ENCODE measurements around the gene CREB3L4. TPM values are rescaled to one million over a fixed set of nuclear protein-coding genes. Genes with fewer than 3 reads are reported as not detected.

Gene CREB3L4
- total and polyA plus RNA-seq, 2 of the 13 experiments (the other 11 are each of a cell fraction or from before 2014, with no cell fraction given): 9.9 to 18.7 TPM

DNA sequence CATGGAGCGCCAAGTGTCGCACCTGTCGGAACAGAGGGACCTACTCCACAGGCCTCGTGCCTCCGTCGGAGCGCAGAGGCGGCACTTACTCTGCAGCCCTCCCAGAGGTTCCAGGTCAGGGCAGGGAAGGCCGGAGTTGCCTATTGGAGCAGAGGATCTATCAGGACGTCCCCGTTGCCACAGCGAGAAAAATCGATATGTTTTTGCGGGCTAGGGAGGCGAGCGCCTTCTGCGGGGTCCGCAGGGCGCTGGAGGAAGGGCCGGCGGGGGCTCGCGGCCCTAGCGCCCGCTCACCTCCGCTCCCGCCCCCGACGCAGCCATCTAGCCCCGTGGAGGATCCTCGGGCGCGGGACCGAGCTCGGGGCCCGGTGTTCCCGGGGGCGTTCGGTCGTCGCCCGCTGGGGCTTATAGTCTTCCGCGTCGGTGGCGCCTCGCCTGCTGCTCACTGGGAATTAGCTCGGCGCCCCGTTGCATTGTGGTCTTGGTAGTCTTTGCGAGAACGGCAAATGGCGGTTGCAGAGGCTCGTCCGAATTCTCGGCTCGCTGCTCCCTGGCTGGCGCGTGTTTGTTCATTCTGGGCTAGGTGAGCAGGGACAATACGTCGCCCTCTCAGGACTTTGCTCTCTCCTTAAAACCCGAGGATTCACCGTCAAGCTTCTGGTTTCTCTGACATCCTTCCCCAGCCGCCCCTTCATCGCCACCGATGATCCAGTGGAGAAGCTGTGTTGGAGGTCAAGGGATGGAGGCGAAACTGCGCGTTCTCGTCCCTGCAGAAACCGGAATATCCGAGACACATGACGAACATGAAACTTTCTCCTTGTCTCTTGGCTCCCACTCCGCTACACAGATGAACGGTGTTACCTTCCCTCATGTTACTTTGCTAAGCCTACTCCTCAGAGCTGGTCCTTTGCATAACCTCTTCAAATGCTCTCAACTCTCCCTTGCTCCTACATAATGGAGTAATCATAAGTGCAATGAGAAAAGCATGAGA, 9.8 kb downstream of the CREB3L4 start, which contains the start of gene JTB:
Gene JTB, minus strand, starts transcription at position 425 of the 991 bp plus-strand sequence. Its CDS starts 422 bp downstream, at position 3.
- peak; percentile 83 for DNase-seq (ENCODE audit: low spot score)
- Histone ChIP-seq H2AFZ (ENCODE audit: low read length) (peak within 1 kb of the TSS; percentile 57), H3K9ac (ENCODE audit: insufficient read depth, low read depth, low read length) (peak within 1 kb of the TSS; percentile 88), H3K4me2 (ENCODE audit: low read depth, low read length) (peak within 1 kb of the TSS; percentile 97), H4K20me1 (ENCODE audit: insufficient read depth, low read length) (no peaks in the 10 kb centered on the region), H3K36me3 (replicated peaks in 1 of 2; ENCODE audit: control insufficient read depth in 1 of 2, insufficient read depth in 2 of 2, low read length in 2 of 2) (peaks cover 1 to 19% of the 10 kb centered on the region in 2 experiments), H3K79me2 (ENCODE audit: insufficient read depth, low read length) (peaks cover 16% of the 10 kb centered on the region), H3K27ac (ENCODE audit: extremely low read length, insufficient read depth, low read length) (peak within 1 kb of the TSS; percentile 88), H3K4me1 (ENCODE audit: insufficient read depth, low read length) (peaks cover 25% of the 10 kb centered on the region), H3K27me3 (ENCODE audit: control insufficient read depth in 1 of 2, insufficient read depth in 2 of 2, low read length in 2 of 2) (no peaks in the 10 kb centered on the region), H3K4me3 (replicated peaks in 1 of 3; ENCODE audit: insufficient read depth in 1 of 3, low read depth in 2 of 3, low read length in 3 of 3) (peak within 1 kb of the TSS; percentile 72 to 79 (median 77)), H3K9me3 (ENCODE audit: low read length) (no peaks in the 10 kb centered on the region)
- BruUV-seq (replicated peaks): TSS peak; percentile 84
- in situ Hi-C loops (cut with HindIII; ENCODE audit: extremely low pct_ligation_motif_present, low pct_unique_long_range_greater_than_20kb) (no loop called here), intact Hi-C loops (cut with micrococcal nuclease; ENCODE audit: unreplicated experiment) (loop anchor here (1.0 kb wide), 1 partner anchor 9 kb away; the partner anchor contains the start of gene RAB13)
- FAIRE-seq: peak; percentile 71
- ChIA-PET CTCF (ENCODE audit: low intra/inter-chr PET ratio, low total read pairs) (no interaction called here), POLR2A (interaction anchor here (0.9 to 4.4 kb wide), 17 partner anchors 10 to 362 kb away, joined by 3 to 209 read pairs (median 7); partner anchors contain the start of genes CHTOP, CREB3L4, CRTC2 and DENND4B)
- ATAC-seq: peak; percentile 94
- under 1% methylated on average over 14 of the region's 75 CpGs for WGBS (ENCODE audit: low lambda C conversion rate)
- peak; percentile 58; the same call in 1 of the 2 replicates for TF ChIP-seq ZBTB38 (CRISPR knock-in tag; IDR thresholded peaks at IDR 0.05)
- no peak for TF ChIP-seq SP4 (CRISPR knock-in tag; IDR thresholded peaks at IDR 0.05)
- TF ChIP-seq SMARCC2 (IDR thresholded peaks at IDR 0.05): no peak
- TF ChIP-seq SALL2 (CRISPR knock-in tag; IDR thresholded peaks at IDR 0.05): peak; percentile 47; the same call in 1 of the 2 replicates
- TF ChIP-seq ZBTB8A (CRISPR knock-in tag; IDR thresholded peaks at IDR 0.05; ENCODE audit: borderline replicate concordance, low read depth): no peak
- TF ChIP-seq JARID2 (CRISPR knock-in tag; IDR thresholded peaks at IDR 0.05; ENCODE audit: insufficient replicate concordance): no peak
- TF ChIP-seq ZNF549 (CRISPR knock-in tag; IDR thresholded peaks at IDR 0.05): no peak
- TF ChIP-seq NFE2L1 (CRISPR knock-in tag; IDR thresholded peaks at IDR 0.05; ENCODE audit: borderline replicate concordance): no peak
- TF ChIP-seq ZNF225 (CRISPR knock-in tag; IDR thresholded peaks at IDR 0.05): peak; percentile 53; the same call in 1 of the 2 replicates
- TF ChIP-seq ZNF678 (CRISPR knock-in tag; IDR thresholded peaks at IDR 0.05): 0 out of 2 replicates have a peak, but pooled peaks have one; percentile 76
- TF ChIP-seq SETDB1 (CRISPR knock-in tag; IDR thresholded peaks at IDR 0.05; ENCODE audit: borderline replicate concordance): no peak
- TF ChIP-seq, protein P1, sequence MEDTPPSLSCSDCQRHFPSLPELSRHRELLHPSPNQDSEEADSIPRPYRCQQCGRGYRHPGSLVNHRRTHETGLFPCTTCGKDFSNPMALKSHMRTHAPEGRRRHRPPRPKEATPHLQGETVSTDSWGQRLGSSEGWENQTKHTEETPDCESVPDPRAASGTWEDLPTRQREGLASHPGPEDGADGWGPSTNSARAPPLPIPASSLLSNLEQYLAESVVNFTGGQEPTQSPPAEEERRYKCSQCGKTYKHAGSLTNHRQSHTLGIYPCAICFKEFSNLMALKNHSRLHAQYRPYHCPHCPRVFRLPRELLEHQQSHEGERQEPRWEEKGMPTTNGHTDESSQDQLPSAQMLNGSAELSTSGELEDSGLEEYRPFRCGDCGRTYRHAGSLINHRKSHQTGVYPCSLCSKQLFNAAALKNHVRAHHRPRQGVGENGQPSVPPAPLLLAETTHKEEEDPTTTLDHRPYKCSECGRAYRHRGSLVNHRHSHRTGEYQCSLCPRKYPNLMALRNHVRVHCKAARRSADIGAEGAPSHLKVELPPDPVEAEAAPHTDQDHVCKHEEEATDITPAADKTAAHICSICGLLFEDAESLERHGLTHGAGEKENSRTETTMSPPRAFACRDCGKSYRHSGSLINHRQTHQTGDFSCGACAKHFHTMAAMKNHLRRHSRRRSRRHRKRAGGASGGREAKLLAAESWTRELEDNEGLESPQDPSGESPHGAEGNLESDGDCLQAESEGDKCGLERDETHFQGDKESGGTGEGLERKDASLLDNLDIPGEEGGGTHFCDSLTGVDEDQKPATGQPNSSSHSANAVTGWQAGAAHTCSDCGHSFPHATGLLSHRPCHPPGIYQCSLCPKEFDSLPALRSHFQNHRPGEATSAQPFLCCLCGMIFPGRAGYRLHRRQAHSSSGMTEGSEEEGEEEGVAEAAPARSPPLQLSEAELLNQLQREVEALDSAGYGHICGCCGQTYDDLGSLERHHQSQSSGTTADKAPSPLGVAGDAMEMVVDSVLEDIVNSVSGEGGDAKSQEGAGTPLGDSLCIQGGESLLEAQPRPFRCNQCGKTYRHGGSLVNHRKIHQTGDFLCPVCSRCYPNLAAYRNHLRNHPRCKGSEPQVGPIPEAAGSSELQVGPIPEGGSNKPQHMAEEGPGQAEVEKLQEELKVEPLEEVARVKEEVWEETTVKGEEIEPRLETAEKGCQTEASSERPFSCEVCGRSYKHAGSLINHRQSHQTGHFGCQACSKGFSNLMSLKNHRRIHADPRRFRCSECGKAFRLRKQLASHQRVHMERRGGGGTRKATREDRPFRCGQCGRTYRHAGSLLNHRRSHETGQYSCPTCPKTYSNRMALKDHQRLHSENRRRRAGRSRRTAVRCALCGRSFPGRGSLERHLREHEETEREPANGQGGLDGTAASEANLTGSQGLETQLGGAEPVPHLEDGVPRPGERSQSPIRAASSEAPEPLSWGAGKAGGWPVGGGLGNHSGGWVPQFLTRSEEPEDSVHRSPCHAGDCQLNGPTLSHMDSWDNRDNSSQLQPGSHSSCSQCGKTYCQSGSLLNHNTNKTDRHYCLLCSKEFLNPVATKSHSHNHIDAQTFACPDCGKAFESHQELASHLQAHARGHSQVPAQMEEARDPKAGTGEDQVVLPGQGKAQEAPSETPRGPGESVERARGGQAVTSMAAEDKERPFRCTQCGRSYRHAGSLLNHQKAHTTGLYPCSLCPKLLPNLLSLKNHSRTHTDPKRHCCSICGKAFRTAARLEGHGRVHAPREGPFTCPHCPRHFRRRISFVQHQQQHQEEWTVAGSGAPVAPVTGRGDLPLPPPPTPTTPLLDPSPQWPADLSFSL (CRISPR knock-in tag; IDR thresholded peaks at IDR 0.05): no peak
- peak; percentile 86; the same call in 1 of the 2 replicates for TF ChIP-seq KDM3A (CRISPR knock-in tag; IDR thresholded peaks at IDR 0.05; ENCODE audit: low read depth)
- TF ChIP-seq, protein P2, sequence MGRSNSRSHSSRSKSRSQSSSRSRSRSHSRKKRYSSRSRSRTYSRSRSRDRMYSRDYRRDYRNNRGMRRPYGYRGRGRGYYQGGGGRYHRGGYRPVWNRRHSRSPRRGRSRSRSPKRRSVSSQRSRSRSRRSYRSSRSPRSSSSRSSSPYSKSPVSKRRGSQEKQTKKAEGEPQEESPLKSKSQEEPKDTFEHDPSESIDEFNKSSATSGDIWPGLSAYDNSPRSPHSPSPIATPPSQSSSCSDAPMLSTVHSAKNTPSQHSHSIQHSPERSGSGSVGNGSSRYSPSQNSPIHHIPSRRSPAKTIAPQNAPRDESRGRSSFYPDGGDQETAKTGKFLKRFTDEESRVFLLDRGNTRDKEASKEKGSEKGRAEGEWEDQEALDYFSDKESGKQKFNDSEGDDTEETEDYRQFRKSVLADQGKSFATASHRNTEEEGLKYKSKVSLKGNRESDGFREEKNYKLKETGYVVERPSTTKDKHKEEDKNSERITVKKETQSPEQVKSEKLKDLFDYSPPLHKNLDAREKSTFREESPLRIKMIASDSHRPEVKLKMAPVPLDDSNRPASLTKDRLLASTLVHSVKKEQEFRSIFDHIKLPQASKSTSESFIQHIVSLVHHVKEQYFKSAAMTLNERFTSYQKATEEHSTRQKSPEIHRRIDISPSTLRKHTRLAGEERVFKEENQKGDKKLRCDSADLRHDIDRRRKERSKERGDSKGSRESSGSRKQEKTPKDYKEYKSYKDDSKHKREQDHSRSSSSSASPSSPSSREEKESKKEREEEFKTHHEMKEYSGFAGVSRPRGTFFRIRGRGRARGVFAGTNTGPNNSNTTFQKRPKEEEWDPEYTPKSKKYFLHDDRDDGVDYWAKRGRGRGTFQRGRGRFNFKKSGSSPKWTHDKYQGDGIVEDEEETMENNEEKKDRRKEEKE (IDR thresholded peaks at IDR 0.05): no peak

All from HepG2 (cell line).